Colon (tissue), 2 donors: ENCODE results near the gene PPP2R5B.

Experiments
- FAIRE-seq: peaks from 2 replicates; lab custom pipeline; 2012; peaks lifted over from hg19 to GRCh38; lab: Jason Lieb, UNC
- donor health status: control.
- donor health status: control.

The PPP2R5B gene

GRCh38 chr11:64923944-64924909 lies at the start of gene PPP2R5B:
TSS of gene PPP2R5B (plus strand) at chr11:64924689. CDS start at chr11:64925735, 1,046 bp downstream.
- FAIRE-seq, result no peak

DNA sequence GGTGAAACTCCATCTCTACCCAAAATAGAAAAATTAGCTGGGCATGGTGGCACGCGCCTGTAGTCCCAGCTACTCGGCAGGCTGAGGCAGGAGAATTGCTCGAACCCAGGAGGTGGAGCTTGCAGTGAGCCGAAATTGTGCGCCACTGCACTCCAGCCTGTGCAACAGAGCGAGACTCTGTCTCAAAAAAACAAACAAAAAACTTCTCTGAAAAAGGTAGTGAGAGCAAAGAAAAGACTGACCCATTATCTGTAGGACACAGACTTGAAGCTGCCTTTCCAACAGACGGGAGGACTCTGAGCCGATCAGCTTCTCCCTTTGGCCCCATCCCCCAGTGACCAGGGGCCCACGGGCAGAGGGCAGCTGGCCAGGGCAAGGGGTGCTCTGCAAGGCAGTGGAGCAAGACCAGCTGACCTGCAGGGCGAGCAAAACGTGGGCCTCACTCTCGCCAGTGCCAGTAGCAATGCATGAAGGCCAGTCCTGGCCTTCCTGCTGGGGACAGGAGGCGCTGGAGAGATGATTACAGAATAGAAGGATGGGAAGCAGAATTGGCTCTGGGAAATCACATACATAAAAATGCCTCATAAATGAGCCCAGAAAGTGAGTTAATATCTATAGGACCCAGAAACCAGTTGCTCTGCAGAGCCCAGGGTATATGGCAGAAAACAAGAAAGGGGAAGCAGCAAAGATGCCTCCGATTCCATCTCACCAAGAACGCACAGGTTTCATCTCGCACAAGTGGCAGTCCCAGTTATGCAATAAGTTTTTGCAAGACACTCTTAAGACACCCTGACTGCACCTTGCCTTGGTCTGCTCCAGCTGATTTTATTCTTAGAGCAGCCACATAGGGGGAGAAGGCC lies 48.9 kb upstream of the PPP2R5B start:
- FAIRE-seq, result no peak

DNA sequence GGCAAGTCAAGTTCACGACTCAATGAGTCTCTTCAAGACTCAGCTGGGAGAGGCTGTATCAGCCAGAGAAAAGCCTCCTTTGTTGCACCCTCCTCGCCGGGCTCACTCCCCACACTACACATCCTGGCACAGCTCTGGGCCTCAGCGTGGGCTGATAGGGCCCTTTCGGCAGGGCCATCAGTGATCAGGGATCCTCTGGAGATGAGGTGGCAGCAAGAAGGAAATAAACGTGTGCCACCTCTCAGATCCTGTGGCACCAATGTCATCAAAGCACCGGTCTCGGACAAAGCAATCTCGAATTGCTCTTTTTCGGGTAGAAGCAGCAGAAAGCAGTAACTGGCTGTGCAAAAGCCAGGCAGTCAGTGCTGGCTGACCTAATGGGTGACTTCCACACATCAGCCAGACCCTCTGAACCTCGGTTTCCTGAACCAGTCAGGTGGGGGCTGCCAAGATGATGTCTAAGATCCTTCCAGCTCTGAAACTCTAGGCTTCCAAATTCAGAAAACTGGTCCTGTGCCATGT lies 48.2 kb upstream of the PPP2R5B start:
- no peak for FAIRE-seq

DNA sequence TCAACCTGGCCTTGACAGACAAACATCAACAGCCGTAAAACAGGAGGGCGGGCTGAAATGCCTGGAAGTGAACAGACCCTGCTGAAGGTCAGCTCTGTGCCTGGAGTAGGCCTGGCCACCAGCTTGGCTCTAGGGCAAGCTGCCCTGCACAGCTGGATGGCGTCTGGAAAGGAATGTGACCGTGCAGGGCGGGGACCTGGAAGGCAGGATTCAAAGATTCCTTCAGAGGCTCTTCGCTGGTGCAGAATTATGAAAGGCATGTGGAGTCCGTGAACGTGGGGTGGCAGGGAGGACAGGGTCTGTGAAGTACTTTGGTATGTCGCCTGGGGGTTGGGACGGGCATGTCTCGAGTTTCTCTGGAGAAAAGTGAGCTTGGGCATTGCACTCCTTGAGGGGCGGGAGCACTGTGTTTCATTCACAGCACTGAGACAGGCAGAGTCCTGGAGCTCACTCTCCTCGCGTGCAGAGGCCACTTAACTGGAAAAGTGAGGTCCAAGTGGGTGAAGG lies 47.6 kb upstream of the PPP2R5B start:
- no peak for FAIRE-seq

- FAIRE-seq, result no peak
Observed at GRCh38 chr11:64877390-64878222, 46.9 kb upstream of the PPP2R5B start.

- FAIRE-seq, result no peak
Observed at GRCh38 chr11:64878223-64878493, 46.3 kb upstream of the PPP2R5B start.

DNA sequence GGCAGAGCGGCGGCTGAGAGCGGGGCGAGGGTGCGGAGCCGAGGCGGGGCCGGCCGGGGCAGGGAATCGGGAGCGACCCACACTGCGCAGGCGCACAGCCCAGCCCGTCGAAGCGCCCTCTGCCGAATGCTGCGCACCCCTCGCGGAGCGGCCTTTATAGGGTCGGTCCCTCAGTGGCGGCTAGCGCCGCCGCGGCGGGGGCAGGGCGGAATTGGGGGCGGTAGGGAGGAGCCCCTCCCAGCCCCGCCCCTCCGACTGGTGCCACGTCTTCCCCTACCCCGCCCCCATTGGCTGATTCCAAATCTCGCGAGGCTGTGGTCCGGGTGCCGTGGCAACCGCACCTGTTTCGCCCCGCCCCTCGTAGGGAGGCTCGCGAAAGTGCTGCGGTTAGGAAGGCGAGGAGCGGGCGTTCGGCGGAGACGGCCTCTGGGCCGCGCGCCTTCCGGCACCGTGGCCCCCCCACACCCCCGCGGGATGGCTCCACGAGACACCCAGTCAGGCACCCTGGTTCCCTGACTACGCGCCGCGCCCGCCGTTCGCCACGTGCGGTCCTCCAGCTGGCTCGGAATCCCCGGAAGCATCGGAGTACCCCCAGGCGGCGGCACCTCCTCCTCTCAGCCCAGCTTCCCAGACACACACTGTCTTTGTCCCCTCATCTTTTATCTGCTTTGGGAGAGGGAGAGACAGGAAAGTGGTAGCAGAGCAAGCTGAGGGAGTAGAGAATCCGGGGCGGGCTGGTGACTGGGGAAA lies 45.8 kb upstream of the PPP2R5B start, which contains the start of gene EHD1:
Gene EHD1 (minus strand): TSS at position 128 of the 750 bp plus-strand sequence. CDS start 157 bp downstream, outside the sequence.
- no peak for FAIRE-seq

- no peak for FAIRE-seq
Observed at GRCh38 chr11:64879244-64879900, 45.1 kb upstream of the PPP2R5B start.

DNA sequence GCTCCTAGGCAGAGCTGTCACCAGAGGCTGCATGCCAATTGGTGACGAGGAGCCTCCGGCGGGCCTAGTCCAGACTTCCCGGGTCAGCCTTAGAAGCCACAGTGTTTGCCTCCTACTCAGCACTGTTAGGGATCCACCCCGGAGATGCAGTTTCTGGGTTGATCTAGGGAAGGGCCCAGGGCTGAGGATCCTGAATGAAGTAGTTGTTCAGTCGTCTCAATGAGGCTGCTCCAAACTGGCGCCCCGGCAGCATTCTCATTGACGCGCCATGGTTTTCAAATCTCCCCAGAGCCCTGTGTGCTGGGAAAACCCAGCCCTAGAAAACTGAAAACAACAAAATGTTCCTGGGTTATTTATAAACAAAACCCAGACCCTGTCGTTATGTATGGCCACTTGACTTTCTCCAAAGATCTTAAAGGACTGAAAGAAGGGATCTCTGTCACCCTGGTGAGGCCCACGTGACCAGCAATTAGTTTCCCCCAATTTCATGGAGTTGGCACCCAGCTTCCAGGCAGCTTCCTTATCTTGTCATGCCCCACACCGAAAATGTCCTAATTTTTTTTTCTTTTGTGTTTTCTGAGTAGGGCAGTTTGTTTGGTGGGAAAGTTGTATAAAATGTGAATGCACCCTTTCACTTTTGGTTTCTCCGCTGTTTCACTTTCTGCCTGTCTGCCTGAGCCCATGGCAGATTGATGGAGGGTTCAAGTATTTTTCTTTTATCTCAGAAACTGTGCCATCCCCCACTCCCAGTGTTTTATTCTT lies 44.1 kb upstream of the PPP2R5B start:
- FAIRE-seq, result no peak

DNA sequence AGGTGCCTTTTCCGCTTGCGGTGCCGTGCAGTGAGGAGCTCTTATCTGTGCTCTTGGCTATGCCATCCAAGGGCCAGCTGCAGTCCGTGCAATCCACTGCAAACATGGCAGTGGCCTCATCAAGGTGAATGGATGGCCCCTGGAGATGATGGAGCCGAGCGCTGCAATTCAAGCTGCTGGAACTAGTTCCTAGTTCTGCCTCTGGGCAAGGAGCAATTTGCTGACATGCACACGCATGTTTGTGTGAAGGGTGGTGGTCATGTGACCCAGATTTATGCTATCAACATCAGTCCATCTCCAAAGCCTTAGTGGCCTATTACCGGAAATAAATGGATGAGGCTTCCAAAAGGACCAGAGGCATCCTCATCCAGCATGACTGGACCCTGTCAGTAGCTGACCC lies 43.0 kb upstream of the PPP2R5B start:
- FAIRE-seq, result no peak

GRCh38 chr11:64882243-64882642 lies 42.2 kb upstream of the PPP2R5B start:
- FAIRE-seq, result no peak

- FAIRE-seq, result no peak
Observed at GRCh38 chr11:64883575-64883974, 40.9 kb upstream of the PPP2R5B start.

- no peak for FAIRE-seq
Observed at GRCh38 chr11:64884019-64884418, 40.5 kb upstream of the PPP2R5B start.

DNA sequence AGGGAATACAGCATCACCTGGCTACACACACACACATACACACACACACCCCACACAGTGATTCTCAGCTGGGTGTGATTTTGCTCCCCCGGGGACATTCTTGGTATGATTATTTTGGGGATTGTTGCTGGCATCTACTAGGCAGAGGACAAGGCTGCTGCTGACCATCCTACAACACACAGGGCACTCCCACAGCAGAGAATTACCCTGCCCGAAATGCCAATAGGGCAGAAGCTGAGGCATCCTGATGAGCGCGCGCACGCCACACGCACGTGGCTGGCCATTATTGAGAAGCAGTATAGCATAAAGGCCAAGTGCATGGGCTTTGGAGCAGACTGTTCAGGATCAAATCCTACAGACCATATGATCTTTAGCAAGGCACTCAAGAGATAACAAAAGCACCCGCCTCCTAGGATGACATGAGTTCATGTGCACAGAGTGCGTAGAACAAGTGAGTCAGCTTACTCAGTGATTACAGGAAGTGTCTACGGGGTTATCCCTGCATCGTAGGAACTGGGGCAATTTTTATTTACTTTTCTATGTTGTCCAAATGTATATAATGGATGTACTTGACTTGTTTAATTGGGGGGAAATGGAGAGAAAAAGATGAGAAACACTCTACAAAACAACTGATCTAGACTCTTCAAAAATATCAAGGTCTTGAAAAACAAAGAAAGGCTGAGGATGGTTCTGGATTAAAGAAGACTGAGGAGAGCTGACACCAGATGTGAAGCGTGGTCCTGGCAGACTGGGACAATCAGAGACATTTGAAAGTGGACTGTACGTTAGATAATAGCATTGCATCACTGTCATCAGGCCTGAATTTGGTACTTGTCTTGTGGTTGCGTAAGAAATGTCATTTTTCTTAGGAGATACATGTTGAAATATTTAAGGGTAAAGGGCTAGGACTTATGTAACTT lies 38.9 kb upstream of the PPP2R5B start:
- FAIRE-seq, result no peak

- no peak for FAIRE-seq
Observed at GRCh38 chr11:64887234-64887756, 37.2 kb upstream of the PPP2R5B start.

- FAIRE-seq, result no peak
Observed at GRCh38 chr11:64887757-64888405, 36.6 kb upstream of the PPP2R5B start.

GRCh38 chr11:64888406-64888728 lies 36.1 kb upstream of the PPP2R5B start:
- no peak for FAIRE-seq
